ENCODE results near the gene C9orf50.

The C9orf50 gene

DNA sequence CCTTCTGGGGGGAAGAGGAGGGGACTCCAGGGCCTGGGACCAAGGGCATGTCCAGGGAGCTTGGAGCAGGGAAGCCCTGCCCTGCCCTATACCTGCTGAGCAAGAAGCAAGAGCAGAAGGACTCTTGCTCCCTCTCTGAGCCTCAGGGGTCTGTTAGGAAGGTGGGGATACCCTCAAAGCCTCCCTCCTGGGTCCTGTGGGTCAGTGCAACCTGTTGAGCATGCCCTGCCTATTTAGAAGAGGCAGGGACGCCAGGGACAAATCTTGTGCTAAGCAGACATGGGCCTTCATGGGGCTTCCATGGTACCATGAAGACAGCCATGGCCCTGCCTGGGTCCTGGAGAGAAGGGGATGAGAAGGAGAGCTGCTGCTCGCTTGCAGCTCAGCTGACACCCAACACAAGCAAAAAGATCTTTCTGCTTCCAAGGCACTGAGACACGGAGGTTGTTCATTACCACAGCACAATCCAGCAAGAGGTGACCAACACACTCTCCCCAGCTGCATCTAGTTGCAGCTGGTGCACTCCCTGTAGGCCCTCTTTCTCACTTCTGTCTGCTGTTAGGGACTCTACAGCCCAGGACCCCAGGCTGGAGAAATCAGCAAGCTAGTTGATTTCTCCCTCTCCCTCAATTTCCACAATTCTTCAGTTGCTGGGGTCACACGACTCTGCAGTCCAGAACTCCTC lies 39.3 kb downstream of the C9orf50 start:
- no peak overlapping the region for H3K4me3 ChIP-seq (ENCODE audit: low read depth, low read length)
- no peak for TF ChIP-seq MYC (IDR thresholded peaks at IDR 0.05; ENCODE audit: low read depth, low read length)
- TF ChIP-seq CTCF (IDR thresholded peaks at IDR 0.05; ENCODE audit: low read depth, low read length): no peak
- no peak for TF ChIP-seq POLR2A (IDR thresholded peaks at IDR 0.05; ENCODE audit: extremely low read depth, insufficient read length)
- TF ChIP-seq, protein P1, sequence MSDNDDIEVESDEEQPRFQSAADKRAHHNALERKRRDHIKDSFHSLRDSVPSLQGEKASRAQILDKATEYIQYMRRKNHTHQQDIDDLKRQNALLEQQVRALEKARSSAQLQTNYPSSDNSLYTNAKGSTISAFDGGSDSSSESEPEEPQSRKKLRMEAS (IDR thresholded peaks at IDR 0.05; ENCODE audit: low read depth, low read length): no peak
- no peak for DNase-seq (ENCODE audit: low read depth)

DNA sequence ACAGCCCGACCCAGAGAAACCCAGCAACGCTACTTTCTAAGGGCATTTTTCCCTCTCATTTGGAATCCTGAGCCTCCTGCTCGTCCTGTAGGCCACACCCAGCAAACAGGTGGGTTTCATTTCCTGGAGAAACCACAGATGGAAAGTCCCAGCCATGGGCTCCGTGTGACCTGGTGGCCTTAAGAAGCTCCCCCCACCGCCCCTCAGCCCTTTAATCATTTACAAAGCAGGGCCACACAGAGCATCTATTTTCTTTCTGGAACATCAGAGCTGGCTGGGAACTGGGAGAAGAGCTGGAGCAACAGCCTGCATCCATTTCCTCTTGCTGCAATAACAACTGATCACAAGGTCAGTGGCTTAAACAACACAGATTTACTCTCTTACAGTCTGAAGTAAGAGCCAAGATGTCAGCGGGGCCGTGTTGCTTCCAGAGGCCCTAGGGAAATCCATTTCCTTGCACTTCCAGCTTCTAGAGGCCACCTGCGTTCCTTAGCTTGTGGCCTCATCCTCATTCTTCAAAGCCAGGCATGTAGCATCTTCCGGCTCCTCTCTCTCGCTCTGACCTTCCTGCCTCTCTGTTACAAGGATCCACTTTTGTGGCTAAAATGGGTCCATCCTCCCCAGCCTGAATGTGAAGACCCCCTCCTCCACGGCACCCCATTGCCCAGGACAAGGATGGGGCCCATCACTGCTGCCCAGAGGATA lies 40.5 kb downstream of the C9orf50 start:
- no peak for DNase-seq (ENCODE audit: low read depth)
- no peak overlapping the region for H3K4me3 ChIP-seq (ENCODE audit: low read depth, low read length)
- TF ChIP-seq CTCF (IDR thresholded peaks at IDR 0.05; ENCODE audit: low read depth, low read length) (no peak), MYC (IDR thresholded peaks at IDR 0.05; ENCODE audit: low read depth, low read length) (no peak), POLR2A (IDR thresholded peaks at IDR 0.05; ENCODE audit: extremely low read depth, insufficient read length) (no peak)
- TF ChIP-seq, protein P1 (IDR thresholded peaks at IDR 0.05; ENCODE audit: low read depth, low read length): no peak

- H3K4me3 ChIP-seq (ENCODE audit: low read depth, low read length): no peak overlapping the region
- no peak for DNase-seq (ENCODE audit: low read depth)
- TF ChIP-seq MYC (IDR thresholded peaks at IDR 0.05; ENCODE audit: low read depth, low read length) (no peak), CTCF (IDR thresholded peaks at IDR 0.05; ENCODE audit: low read depth, low read length) (no peak), POLR2A (IDR thresholded peaks at IDR 0.05; ENCODE audit: extremely low read depth, insufficient read length) (no peak)
- TF ChIP-seq, protein P1 (IDR thresholded peaks at IDR 0.05; ENCODE audit: low read depth, low read length): no peak
Measured at GRCh38 chr9:129579294-129579693, 41.6 kb downstream of the C9orf50 start.

GRCh38 chr9:129576546-129577543 lies 44.1 kb downstream of the C9orf50 start:
- no peak overlapping the region for H3K4me3 ChIP-seq (ENCODE audit: low read depth, low read length)
- no peak for DNase-seq (ENCODE audit: low read depth)
- TF ChIP-seq, protein P1 (IDR thresholded peaks at IDR 0.05; ENCODE audit: low read depth, low read length): no peak
- no peak for TF ChIP-seq POLR2A (IDR thresholded peaks at IDR 0.05; ENCODE audit: extremely low read depth, insufficient read length)
- no peak for TF ChIP-seq CTCF (IDR thresholded peaks at IDR 0.05; ENCODE audit: low read depth, low read length)
- TF ChIP-seq MYC (IDR thresholded peaks at IDR 0.05; ENCODE audit: low read depth, low read length): no peak

GRCh38 chr9:129575818-129576217 lies 45.1 kb downstream of the C9orf50 start:
- TF ChIP-seq POLR2A (IDR thresholded peaks at IDR 0.05; ENCODE audit: extremely low read depth, insufficient read length) (no peak), MYC (IDR thresholded peaks at IDR 0.05; ENCODE audit: low read depth, low read length) (no peak), CTCF (IDR thresholded peaks at IDR 0.05; ENCODE audit: low read depth, low read length) (no peak)
- TF ChIP-seq, protein P1 (IDR thresholded peaks at IDR 0.05; ENCODE audit: low read depth, low read length): no peak
- H3K4me3 ChIP-seq (ENCODE audit: low read depth, low read length): no peak overlapping the region
- no peak for DNase-seq (ENCODE audit: low read depth)

Data from NB4 (cell line).